ENCODE measurements around the gene YPEL2.

YPEL2 gene

GRCh38 chr17:59428916-59429485 lies 97.5 kb downstream of the YPEL2 start:
- no peak for DNase-seq (ENCODE audit: low read depth in 1 of 2, low spot score in 1 of 2)

- no peak for DNase-seq (ENCODE audit: low read depth in 1 of 2, low spot score in 1 of 2)
Measured at GRCh38 chr17:59431601-59432000, 100.1 kb downstream of the YPEL2 start.

GRCh38 chr17:59432657-59433056 lies 101.2 kb downstream of the YPEL2 start:
- no peak for DNase-seq (ENCODE audit: low read depth in 1 of 2, low spot score in 1 of 2)

DNA sequence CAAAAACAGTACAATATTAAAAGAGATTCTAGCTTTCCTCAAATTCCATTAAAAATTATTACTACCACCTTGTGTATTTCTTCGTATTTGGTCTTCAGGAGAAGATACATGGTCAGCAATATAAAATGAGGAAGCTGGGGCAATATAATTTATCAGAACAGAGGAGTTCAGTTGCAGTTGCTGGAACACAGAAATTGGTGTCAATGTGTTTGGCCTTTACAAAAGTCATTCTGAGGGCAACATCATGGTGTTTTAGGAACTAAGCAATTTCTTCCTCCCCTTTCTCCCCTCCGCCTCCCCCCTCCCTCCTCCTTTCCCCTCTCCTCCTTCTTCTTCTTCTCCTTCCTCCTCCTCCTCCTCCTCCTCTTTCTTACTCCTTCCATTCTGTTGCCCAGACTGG lies 102.1 kb downstream of the YPEL2 start:
- DNase-seq (ENCODE audit: low read depth in 1 of 2, low spot score in 1 of 2): no peak

DNA sequence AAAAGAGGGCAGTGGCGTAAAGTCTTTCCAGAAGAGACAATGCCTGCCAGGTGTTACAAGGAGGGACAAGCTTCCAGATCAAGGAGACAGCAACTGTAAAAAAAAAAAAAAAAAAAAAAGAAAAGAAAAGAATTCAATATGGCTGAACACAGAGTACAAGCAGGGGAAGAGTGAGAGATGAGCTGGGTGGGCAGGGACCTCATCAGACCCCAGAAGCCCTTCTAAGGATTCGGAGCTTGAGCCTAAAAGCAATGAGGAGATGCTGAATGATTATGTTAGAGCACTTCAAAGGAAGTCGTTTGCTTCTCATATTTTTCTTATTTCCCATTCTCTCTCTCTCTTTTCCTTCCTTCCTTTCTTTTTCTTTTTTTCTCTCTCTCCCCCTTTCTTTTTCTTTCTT lies 103.0 kb downstream of the YPEL2 start:
- DNase-seq (ENCODE audit: low read depth in 1 of 2, low spot score in 1 of 2): no peak

DNA sequence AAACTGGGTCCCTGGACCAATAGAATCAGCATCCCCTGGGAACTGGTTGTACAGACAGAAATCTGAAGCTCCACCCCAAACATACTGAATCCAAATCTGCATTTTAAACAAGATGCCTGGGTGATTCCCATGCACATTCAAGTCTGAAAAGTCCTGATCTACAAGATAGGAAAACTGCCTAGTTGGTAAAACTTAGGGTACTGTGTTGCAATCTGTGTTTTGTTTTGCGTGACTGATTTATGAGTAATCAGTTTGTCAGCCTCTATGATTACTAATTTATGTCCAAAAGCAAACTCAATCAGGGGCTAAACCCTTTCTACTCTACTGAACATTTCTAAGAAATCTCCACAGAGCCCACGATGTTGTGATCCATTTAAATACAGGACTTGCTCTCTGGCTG lies 103.8 kb downstream of the YPEL2 start:
- peak in 1 of 2 donors; percentile 10 for DNase-seq (ENCODE audit: low read depth in 1 of 2, low spot score in 1 of 2)

GRCh38 chr17:59436900-59437299 lies 105.4 kb downstream of the YPEL2 start:
- DNase-seq (ENCODE audit: low read depth in 1 of 2, low spot score in 1 of 2): no peak

GRCh38 chr17:59437791-59438281 lies 106.4 kb downstream of the YPEL2 start:
- no peak for DNase-seq (ENCODE audit: low read depth in 1 of 2, low spot score in 1 of 2)

- no peak for DNase-seq (ENCODE audit: low read depth in 1 of 2, low spot score in 1 of 2)
Measured at GRCh38 chr17:59439262-59439661, 107.8 kb downstream of the YPEL2 start.

DNA sequence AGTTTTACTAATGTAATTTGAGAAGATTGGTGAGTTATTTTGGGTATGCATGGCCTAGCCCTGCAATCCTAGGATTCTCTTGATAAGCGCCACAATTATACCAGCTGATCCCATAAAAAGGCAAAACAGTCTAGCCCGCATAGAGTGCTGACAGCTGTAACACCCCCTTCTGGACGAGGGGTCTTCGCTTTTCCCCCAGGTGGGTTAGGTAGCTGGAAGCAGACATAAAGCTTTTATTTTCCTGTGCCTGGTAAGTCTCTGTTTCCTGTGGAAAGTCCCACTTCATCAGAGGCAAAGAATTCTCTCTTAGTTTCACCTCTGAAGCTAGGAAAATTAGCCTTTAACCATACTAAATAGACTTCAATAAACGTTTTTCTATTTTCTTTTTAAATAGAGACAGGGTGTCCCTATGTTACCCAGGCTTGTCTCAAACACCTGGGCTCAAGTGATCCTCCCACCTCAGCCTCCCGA lies 108.3 kb downstream of the YPEL2 start:
- DNase-seq (ENCODE audit: low read depth in 1 of 2, low spot score in 1 of 2): no peak

DNA sequence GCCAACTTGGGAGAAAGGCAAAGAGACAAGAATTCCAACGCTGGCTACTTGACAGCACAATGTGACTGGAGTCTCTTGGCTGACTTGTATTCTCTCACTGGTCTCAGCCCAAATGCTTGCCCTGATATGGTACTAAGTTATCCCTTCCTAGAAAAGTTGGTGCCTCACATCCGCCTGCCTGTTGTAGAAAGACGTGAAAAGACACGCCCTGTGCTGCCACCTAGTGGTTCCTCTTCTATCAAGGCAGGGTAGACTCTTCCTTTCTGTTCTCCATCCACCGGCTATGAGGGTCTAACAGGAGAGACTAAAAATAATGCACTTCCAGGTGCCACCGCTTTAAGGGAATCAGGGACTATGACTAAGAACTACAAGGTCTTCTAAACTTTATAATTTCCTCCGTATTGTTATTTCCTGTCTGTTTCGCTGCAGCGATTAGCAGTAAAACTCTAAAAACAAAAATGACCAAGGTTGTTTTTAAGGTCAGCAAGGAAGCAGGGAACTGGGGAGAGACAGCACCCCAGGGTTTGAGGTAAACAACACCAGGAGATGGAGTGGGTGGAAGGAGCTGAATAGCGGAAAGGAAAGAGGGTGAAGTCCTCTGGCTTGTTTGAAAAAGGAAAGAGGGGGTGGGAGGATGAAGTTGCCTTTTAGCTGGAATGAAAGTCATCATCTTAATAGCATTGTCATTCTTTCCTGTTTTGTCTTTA lies 109.5 kb downstream of the YPEL2 start:
- peak; percentile 69 to 87 for DNase-seq (ENCODE audit: low read depth in 1 of 2, low spot score in 1 of 2)

GRCh38 chr17:59441464-59442096 lies 110.1 kb downstream of the YPEL2 start:
- DNase-seq (ENCODE audit: low read depth in 1 of 2, low spot score in 1 of 2): no peak

GRCh38 chr17:59443106-59443505 lies 111.7 kb downstream of the YPEL2 start:
- DNase-seq (ENCODE audit: low read depth in 1 of 2, low spot score in 1 of 2): no peak
